GM12891 (cell line): Measurements from ENCODE around the gene AGTRAP.

Source experiments
- DNase-seq: peaks from one replicate; pipeline ENCODE4 v3.0.0; 2011; ENCODE audit warnings: low spot score; ENCODE audit not compliant: insufficient read length
- FAIRE-seq: peaks from 2 replicates; lab custom pipeline; 2011; peaks lifted over from hg19 to GRCh38; lab: Jason Lieb, UNC
- PAX5 ChIP-seq: IDR thresholded peaks from 2 replicates; pipeline ENCODE4 v1.6.1; 2011; ENCODE audit warnings: low read length, moderate library complexity, mild to moderate bottlenecking; ENCODE audit not compliant: insufficient read depth, severe bottlenecking
- POLR2A ChIP-seq: IDR thresholded peaks from 2 replicates; pipeline ENCODE4 v1.6.1; 2011; ENCODE audit warnings: low read depth, low read length, control low read depth
- POLR2AphosphoS5 ChIP-seq: IDR thresholded peaks from 2 replicates; pipeline ENCODE4 v1.6.1; 2011; ENCODE audit warnings: low read depth, low read length, control low read depth
- POU2F2 ChIP-seq: IDR thresholded peaks from 2 replicates; pipeline ENCODE4 v1.6.1; 2011; ENCODE audit warnings: low read depth, mild to moderate bottlenecking, control low read depth, low read length, moderate library complexity
- SPI1 ChIP-seq: IDR thresholded peaks from 2 replicates; pipeline ENCODE4 v1.6.1; 2011; ENCODE audit warnings: low read depth, low read length, control low read depth
- TAF1 ChIP-seq: IDR thresholded peaks from 2 replicates; pipeline ENCODE4 v1.6.1; 2011; ENCODE audit warnings: low read depth, low read length, control low read depth

The AGTRAP gene

GRCh38 chr1:11731691-11732283 is 4.1 kb upstream of the AGTRAP start:
- TF ChIP-seq POLR2A (no peak), POU2F2 (no peak), POLR2AphosphoS5 (no peak), TAF1 (no peak), PAX5 (no peak), SPI1 (no peak)
- DNase-seq (no peak), FAIRE-seq (peak; percentile 60)

- FAIRE-seq (no peak), DNase-seq (no peak)
- TF ChIP-seq POLR2AphosphoS5 (no peak), POLR2A (no peak), POU2F2 (no peak), PAX5 (no peak), SPI1 (no peak), TAF1 (no peak)
Measured at GRCh38 chr1:11733306-11733705, 2.6 kb upstream of the AGTRAP start.

- DNase-seq (no peak), FAIRE-seq (no peak)
- TF ChIP-seq POLR2AphosphoS5 (no peak), PAX5 (no peak), POLR2A (no peak), TAF1 (no peak), POU2F2 (no peak), SPI1 (no peak)
Measured at GRCh38 chr1:11735531-11735853, 444 bp upstream of the AGTRAP start.

GRCh38 chr1:11736746-11737639 is 1.1 kb downstream of the AGTRAP start:
- no peak for DNase-seq

GRCh38 chr1:11738096-11738495 is 2.2 kb downstream of the AGTRAP start:
- DNase-seq (no peak), FAIRE-seq (no peak)
- TF ChIP-seq POU2F2: no peak
- TF ChIP-seq SPI1: no peak
- no peak for TF ChIP-seq POLR2A
- no peak for TF ChIP-seq TAF1
- TF ChIP-seq PAX5: no peak
- no peak for TF ChIP-seq POLR2AphosphoS5

More at GRCh38 chr1:11736746-11737639, 1.1 kb downstream of the AGTRAP start:
- TF ChIP-seq POLR2A (0 out of 2 replicates have a peak, but pooled peaks have one; percentile 19), TAF1 (no peak), SPI1 (no peak), POLR2AphosphoS5 (no peak)
- FAIRE-seq: no peak

- DNase-seq (no peak), FAIRE-seq (no peak)
- no peak for TF ChIP-seq POU2F2
- TF ChIP-seq SPI1: peak; percentile 52
Measured at GRCh38 chr1:11738783-11739182, 2.8 kb downstream of the AGTRAP start.

GRCh38 chr1:11740258-11741192 is 4.6 kb downstream of the AGTRAP start:
- peak; percentile 86 for FAIRE-seq
- no peak for DNase-seq
- TF ChIP-seq POLR2A (no peak), TAF1 (no peak), POU2F2 (no peak), SPI1 (no peak), POLR2AphosphoS5 (no peak), PAX5 (no peak)

GRCh38 chr1:11741482-11741881 is 5.5 kb downstream of the AGTRAP start:
- no peak for FAIRE-seq
- no peak for DNase-seq
- no peak for TF ChIP-seq PAX5
- TF ChIP-seq POLR2AphosphoS5: no peak
- TF ChIP-seq SPI1: no peak
- no peak for TF ChIP-seq POLR2A
- TF ChIP-seq POU2F2: no peak
- TF ChIP-seq TAF1: no peak

- no peak for FAIRE-seq
- TF ChIP-seq POLR2A (no peak), TAF1 (no peak), SPI1 (no peak), POU2F2 (no peak), POLR2AphosphoS5 (no peak), PAX5 (no peak)
- no peak for DNase-seq
Measured at GRCh38 chr1:11741919-11742558, 6.1 kb downstream of the AGTRAP start.
